ENCODE data around the gene CD3E.
"Not testable (repeated sequence)": the region's sequence is repeated elsewhere in the genome, so short reads cannot be mapped to it uniquely, and the experiment has no call there.

- TF ChIP-seq POLR2AphosphoS5 (IDR thresholded peaks at IDR 0.05; ENCODE audit: borderline replicate concordance, low read depth, low read length); EZH2 (IDR thresholded peaks at IDR 0.05): not testable (repeated sequence)
Measured at GRCh38 chr11:118308995-118309528, 4.5 kb downstream of the CD3E start.

All from SK-N-MC (cell line).